GM15510 (cell line): ENCODE measurements around the gene MYLK2.

Experiments used
- POLR2A ChIP-seq: IDR thresholded peaks from 3 replicates; pipeline ENCODE4 v1.6.1; 2011; ENCODE audit warnings: borderline replicate concordance; ENCODE audit not compliant: insufficient read length; ENCODE audit errors: extremely low read depth

MYLK2 gene

DNA sequence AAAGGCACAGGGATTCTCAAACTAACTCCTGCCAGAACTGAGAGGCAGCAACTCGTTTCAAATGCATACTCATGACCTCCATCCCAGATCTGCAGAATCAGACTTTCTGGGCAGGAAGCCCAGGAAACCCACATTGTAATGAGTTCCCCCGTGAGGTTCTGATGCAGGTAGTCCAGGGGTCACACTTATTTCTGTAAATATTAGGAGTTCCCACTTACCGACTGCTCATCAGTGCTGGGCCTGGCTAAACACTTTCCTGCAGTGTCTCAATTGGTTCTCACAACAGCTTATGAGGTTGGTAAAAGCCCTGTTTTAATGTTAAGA lies 39.6 kb downstream of the MYLK2 start:
- no peak for TF ChIP-seq POLR2A

DNA sequence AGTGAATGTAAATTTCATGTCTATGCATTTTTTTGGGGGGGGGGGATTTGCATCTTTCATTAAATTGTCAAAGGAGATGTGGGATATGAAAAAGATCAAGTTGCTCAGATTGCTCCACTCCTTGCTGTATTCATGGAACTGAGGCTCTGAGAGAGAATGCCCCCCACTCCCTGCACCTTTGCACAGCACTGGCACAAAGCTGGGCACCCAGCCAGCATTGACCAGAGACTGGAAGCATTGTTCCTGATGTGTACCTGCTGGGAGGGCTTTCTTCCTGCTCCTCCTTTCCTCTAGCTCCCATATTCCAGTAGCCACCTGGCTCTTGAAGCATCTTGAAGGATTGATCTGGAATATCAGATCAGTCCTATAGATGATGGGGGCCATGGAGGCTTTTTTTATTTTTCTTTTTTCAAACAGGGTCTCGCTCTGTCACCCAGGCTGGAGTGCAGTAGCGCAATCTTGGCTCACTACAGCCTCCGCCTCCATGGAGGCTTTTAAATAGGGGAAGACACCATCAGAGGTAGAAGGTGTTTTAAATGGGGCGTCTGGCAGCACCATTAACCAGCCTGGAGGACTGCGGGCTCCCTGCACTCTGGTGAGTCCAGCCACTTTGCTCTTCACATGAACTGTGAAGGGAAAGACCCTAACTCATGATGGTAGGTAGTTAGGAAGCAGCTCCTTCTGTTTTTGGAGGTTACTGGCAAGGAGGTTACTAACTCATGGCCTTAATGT lies 40.3 kb downstream of the MYLK2 start:
- TF ChIP-seq POLR2A, result no peak

- no peak for TF ChIP-seq POLR2A
Measured at GRCh38 chr20:31859998-31860380, 40.8 kb downstream of the MYLK2 start.

GRCh38 chr20:31860390-31861134 lies 41.4 kb downstream of the MYLK2 start:
- TF ChIP-seq POLR2A, result no peak

DNA sequence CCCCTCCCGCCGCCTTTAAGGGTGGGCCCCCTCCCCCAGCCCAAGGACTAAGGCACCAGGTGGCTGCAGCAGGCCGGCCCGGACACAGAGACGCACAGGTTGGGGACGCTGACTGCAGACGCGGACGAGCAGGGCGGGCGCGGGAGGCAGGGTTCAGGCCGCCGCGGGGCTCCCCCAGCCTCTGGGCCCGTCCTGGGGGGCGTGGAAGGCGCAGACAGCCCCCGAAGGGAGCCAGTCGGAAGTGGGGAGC lies 41.9 kb downstream of the MYLK2 start:
- TF ChIP-seq POLR2A, result no peak

- peak; percentile 20 for TF ChIP-seq POLR2A
Measured at GRCh38 chr20:31861385-31862156, 42.4 kb downstream of the MYLK2 start.

- TF ChIP-seq POLR2A, result no peak
Measured at GRCh38 chr20:31862157-31862470, 43.0 kb downstream of the MYLK2 start.

GRCh38 chr20:31862506-31862905 lies 43.4 kb downstream of the MYLK2 start:
- no peak for TF ChIP-seq POLR2A

DNA sequence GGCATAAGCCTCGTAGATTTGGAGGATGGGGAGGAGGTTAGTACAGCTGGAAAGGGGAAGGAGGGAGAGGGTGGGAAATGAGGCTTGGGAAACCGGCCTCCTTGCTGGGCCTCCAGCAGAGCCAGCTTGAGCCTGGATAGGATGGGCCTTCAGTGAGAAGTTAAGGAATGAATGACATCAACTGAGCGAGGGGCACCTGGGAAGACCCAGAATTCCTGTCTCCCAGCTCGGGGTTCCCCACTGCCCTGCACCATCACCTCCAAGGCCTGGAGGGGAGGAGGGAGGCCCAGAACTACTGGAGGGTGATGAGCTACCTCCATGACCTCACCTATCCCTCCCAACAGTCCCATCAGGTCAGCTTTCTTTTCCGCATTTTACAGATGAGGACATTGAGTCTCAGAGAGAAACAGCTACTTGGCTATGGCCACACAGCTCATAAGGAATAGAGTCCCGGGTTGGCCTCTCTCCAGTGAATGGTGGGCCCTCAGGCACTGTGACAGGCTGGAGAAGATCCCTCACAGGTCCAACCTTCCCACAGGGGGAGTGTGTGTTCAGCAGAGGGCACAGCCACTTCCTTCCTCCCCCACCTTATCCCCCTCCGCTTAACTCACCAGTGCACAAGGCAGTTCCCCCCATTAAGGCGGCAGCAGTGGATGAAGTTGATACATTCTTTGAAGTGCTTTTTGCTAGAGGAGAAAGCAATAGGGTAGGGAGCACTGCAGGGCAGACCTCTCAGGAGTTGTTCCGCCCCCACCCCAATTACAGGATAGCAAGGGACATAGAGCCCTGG lies 44.3 kb downstream of the MYLK2 start:
- TF ChIP-seq POLR2A, result no peak

- TF ChIP-seq POLR2A, result no peak
Measured at GRCh38 chr20:31864521-31865400, 45.6 kb downstream of the MYLK2 start.

DNA sequence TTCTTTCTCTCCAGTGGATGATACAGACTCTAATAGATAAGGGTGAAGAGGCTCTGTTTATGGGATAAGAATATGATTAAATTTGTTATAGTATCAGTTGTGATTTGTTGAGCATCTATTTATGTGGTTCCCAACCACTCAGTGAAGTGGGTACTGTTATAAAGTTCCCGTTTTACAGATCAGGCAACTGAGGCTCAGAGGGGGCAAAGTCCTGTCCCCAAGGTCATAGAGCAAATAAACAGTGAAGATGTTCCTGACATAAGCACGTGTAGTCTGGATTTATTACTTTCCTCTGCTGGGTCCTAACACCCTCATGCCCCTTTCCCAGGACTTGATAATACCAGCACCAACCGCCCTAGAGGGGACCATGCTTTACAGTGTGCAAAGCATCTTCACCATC lies 47.1 kb downstream of the MYLK2 start:
- TF ChIP-seq POLR2A, result no peak

DNA sequence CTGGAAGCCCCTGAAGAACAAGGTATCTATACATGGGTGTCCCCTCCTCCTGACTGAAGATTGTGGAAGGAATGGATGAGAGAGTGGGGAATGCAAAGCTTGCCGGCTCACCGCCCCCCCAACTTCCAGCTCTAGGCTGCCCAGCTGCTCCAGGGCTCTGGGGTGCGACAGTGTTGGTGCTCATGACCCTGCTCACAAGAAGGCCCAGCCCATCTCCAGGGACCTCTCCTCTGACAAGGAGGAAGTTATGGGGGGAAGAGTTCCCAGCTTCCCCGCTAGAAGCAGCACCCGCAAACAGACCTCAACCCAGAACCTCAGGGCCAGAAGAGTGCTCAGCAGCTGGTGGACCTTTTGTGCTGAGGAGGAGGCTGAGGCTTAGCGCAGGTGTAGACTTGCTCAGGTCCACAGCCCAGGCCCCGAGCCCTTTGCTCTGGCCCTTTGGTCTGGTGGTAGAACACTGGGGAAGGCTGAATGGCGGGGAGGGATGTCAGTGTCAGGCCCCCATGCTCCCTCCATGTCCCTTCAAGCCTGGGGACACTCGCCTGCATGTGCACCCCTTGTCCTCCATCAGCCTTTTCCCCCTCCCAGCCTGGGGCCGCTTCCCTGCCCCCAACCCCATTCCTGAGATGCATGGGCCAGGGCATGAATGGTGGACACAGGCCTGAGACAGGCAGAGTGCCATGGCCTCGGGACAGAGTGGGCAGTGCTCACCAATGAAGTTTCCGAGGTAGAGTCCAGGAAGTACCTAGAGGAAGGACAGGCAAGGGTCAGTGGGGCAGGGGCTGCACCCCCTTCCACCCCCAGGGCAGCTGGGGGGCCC lies 49.9 kb downstream of the MYLK2 start:
- no peak for TF ChIP-seq POLR2A

DNA sequence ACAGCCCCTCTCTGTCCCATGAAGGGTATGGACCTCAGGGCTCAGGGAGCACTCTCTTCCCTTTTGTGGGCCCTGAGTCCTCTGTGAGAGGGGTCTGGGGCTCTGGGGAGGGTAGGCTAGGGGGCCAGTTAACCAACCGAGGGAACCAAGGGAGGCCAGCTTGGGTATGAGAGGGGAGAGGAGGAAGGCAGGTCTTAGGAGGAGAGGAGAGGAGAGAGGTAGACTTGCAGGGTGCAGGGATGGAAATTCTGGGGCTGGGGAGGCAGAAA lies 50.5 kb downstream of the MYLK2 start:
- TF ChIP-seq POLR2A, result no peak
